GM12878 (cell line): ENCODE results near the gene PCP2. TPM values are rescaled to one million over a fixed set of nuclear protein-coding genes. Genes with fewer than 3 reads are reported as not detected.

ENCODE experiments used
- ATAC-seq: fragments of 200-7000 bp; cut with Tn5 transposase; 3 replicates; pipeline ENCODE4 v1.9.1; 2020; ENCODE audit warnings: mild to moderate bottlenecking, moderate library complexity
- BruUV-seq: library from RNA; stranded (reverse); fragments of 400-500 nt; replicated peaks from 2 replicates; lab custom pipeline; 2021; lab: Mats Ljungman, UMichigan
- CTCF ChIA-PET: fragments of 300-600 bp; sonication (Branson Sonifier 250); formaldehyde crosslinking; extraction: SDS; loops from one replicate; lab custom pipeline; 2021; ENCODE audit warnings: inconsistent platforms; lab: Yijun Ruan, JAX
- POLR2A ChIA-PET: fragments of 350-600 bp; formaldehyde crosslinking; extraction: SDS; loops from one replicate; lab custom pipeline; 2021; ENCODE audit warnings: inconsistent platforms; lab: Charles Lee
- RAD21 ChIA-PET: fragments of 300-600 bp; sonication (Branson Sonifier 250); formaldehyde crosslinking; loops from one replicate; lab custom pipeline; 2023; ENCODE audit warnings: antibody characterized with exemption; ENCODE audit not compliant: unreplicated experiment; lab: Charles Lee
- SMC1A ChIA-PET: fragments of 300-600 bp; sonication (Branson Sonifier 250); formaldehyde crosslinking; loops from one replicate; lab custom pipeline; 2023; ENCODE audit not compliant: unreplicated experiment, uncharacterized antibody; lab: Charles Lee
- DNase-seq: peaks from one replicate; pipeline ENCODE4 v3.0.0-alpha.2; 2011; ENCODE audit warnings: low read depth, low spot score
- FAIRE-seq: peaks from 3 replicates; lab custom pipeline; 2011; peaks lifted over from hg19 to GRCh38; lab: Jason Lieb, UNC
- H2AFZ ChIP-seq: 2 replicates; pipeline ENCODE4 v1.6.0; 2011; ENCODE audit warnings: low read depth, low read length, control low read depth; ENCODE audit not compliant: control insufficient read depth
- H3K27ac ChIP-seq: 2 replicates; pipeline ENCODE4 v1.5.1; 2011; ENCODE audit warnings: control low read depth; ENCODE audit not compliant: control insufficient read depth, insufficient read depth
- H3K27me3 ChIP-seq, 2 experiments: replicated peaks in 1 of 2; 2 replicates each; pipeline versions ENCODE4 v1.6.0 to v1.6.1; 2011; ENCODE audit warnings: low read length in 1 of 2; ENCODE audit not compliant: control insufficient read depth in 2 of 2, insufficient read depth in 2 of 2
- H3K36me3 ChIP-seq, 2 experiments: 2 replicates each; pipeline ENCODE4 v1.5.1; 2011; ENCODE audit warnings: low read length in 1 of 2; ENCODE audit not compliant: control insufficient read depth in 2 of 2, insufficient read depth in 2 of 2
- H3K4me1 ChIP-seq: 2 replicates; pipeline ENCODE4 v1.6.1; 2011; ENCODE audit warnings: mild to moderate bottlenecking, low read length, moderate library complexity, mixed read lengths; ENCODE audit not compliant: control insufficient read depth, insufficient read depth
- H3K4me2 ChIP-seq: 2 replicates; pipeline ENCODE4 v1.6.0; 2011; ENCODE audit warnings: control low read depth; ENCODE audit not compliant: control insufficient read depth, insufficient read depth
- H3K4me3 ChIP-seq: fragments of 200-600 bp; sonication (generic); 2 replicates; pipeline ENCODE4 v1.5.1; 2016
- H3K79me2 ChIP-seq: 2 replicates; pipeline ENCODE4 v1.6.0; 2011; ENCODE audit warnings: low read length; ENCODE audit not compliant: control insufficient read depth, insufficient read depth
- H3K9ac ChIP-seq: 2 replicates; pipeline ENCODE4 v1.8.0; 2011; ENCODE audit warnings: low read length, control low read depth, mixed read lengths; ENCODE audit not compliant: control insufficient read depth, insufficient read depth
- H3K9me3 ChIP-seq: replicated peaks from 3 replicates; pipeline ENCODE4 v1.5.1; 2011; ENCODE audit warnings: mild to moderate bottlenecking, low read length; ENCODE audit not compliant: control insufficient read depth, insufficient read depth
- H4K20me1 ChIP-seq: 2 replicates; pipeline ENCODE4 v1.6.0; 2011; ENCODE audit not compliant: control insufficient read depth, insufficient read depth
- ATF2 ChIP-seq: IDR thresholded peaks from 2 replicates; pipeline ENCODE4 v1.6.1; 2012; ENCODE audit warnings: low read length, inconsistent platforms
- BCL11A ChIP-seq: IDR thresholded peaks from 2 replicates; pipeline ENCODE4 v1.6.1; 2011; ENCODE audit warnings: low read depth, low read length
- CREB1 ChIP-seq: IDR thresholded peaks from 2 replicates; pipeline ENCODE4 v1.6.1; 2012; ENCODE audit warnings: low read depth, mild to moderate bottlenecking, inconsistent platforms
- DPF2 ChIP-seq: fragments of 450-650 bp; IDR thresholded peaks from 2 replicates; pipeline ENCODE4 v1.6.1; 2017; ENCODE audit warnings: mild to moderate bottlenecking
- ESRRA ChIP-seq: IDR thresholded peaks from 2 replicates; pipeline ENCODE4 v1.6.1; 2012; ENCODE audit warnings: mild to moderate bottlenecking, low read length, improper control_type of control experiment
- GATAD2B ChIP-seq: fragments of 450-650 bp; conservative IDR thresholded peaks from 2 replicates; pipeline ENCODE4 v1.6.1; 2017; ENCODE audit warnings: low read depth, mild to moderate bottlenecking, moderate library complexity
- HDAC6 ChIP-seq: fragments of 200-600 bp; sonication (generic); IDR thresholded peaks from one replicate; pipeline ENCODE4 v1.8.0; 2017; ENCODE audit warnings: antibody characterized with exemption; ENCODE audit not compliant: unreplicated experiment
- LARP7 ChIP-seq: fragments of 450-650 bp; IDR thresholded peaks from 2 replicates; pipeline ENCODE4 v1.6.1; 2017; ENCODE audit warnings: mild to moderate bottlenecking
- MXI1 ChIP-seq: fragments of 150-350 bp; IDR thresholded peaks from 2 replicates; pipeline ENCODE4 v1.6.1; 2011; ENCODE audit warnings: low read depth, mild to moderate bottlenecking, inconsistent platforms, low read length, improper control_type of control experiment
- MYB ChIP-seq: fragments of 150-350 bp; IDR thresholded peaks from 2 replicates; pipeline ENCODE4 v1.6.1; 2014; ENCODE audit warnings: mild to moderate bottlenecking, low read depth, low read length, borderline replicate concordance
- RFX5 ChIP-seq: IDR thresholded peaks from 2 replicates; pipeline ENCODE4 v1.6.1; 2011; ENCODE audit warnings: low read depth, low read length, improper control_type of control experiment
- RUNX3 ChIP-seq: IDR thresholded peaks from 2 replicates; pipeline ENCODE4 v1.6.1; 2012; ENCODE audit warnings: low read length, inconsistent platforms
- SMARCA5 ChIP-seq: fragments of 450-650 bp; IDR thresholded peaks from 2 replicates; pipeline ENCODE4 v1.6.1; 2017; ENCODE audit warnings: mild to moderate bottlenecking
- SP1 ChIP-seq: IDR thresholded peaks from one replicate; pipeline ENCODE4 v1.6.1; 2011; ENCODE audit warnings: low read depth, low read length
- SUPT20H ChIP-seq: IDR thresholded peaks from 2 replicates; pipeline ENCODE4 v1.6.1; 2011; ENCODE audit warnings: low read depth, mild to moderate bottlenecking, low read length, moderate library complexity, borderline replicate concordance; ENCODE audit not compliant: control insufficient read depth
- SUZ12 ChIP-seq: fragments of 200-600 bp; sonication (generic); IDR thresholded peaks from one replicate; pipeline ENCODE4 v1.6.1; 2018; ENCODE audit warnings: antibody characterized with exemption, mild to moderate bottlenecking; ENCODE audit not compliant: unreplicated experiment
- TCF3 ChIP-seq: IDR thresholded peaks from 2 replicates; pipeline ENCODE4 v1.6.1; 2012; ENCODE audit warnings: low read depth, mild to moderate bottlenecking, low read length, borderline replicate concordance; ENCODE audit not compliant: insufficient read depth
- ZBED1 ChIP-seq: IDR thresholded peaks from 2 replicates; pipeline ENCODE4 v1.6.1; 2016; ENCODE audit warnings: borderline replicate concordance
- ZNF217 ChIP-seq: fragments of 450-650 bp; IDR thresholded peaks from 2 replicates; pipeline ENCODE4 v1.6.1; 2017; ENCODE audit warnings: antibody characterized with exemption, mild to moderate bottlenecking
- ZNF622 ChIP-seq: fragments of 450-650 bp; IDR thresholded peaks from 2 replicates; pipeline ENCODE4 v1.6.1; 2017; ENCODE audit warnings: mild to moderate bottlenecking, inconsistent platforms
- WGBS: methylation state at CpG from one replicate; pipeline ENCODE4 v1.1.6; 2016; ENCODE audit warnings: low lambda C conversion rate; ENCODE audit not compliant: insufficient replicate concordance, insufficient coverage; ENCODE audit errors: missing lambda C conversion rate; 5-methylcytosine and 5-hydroxymethylcytosine counted together
- in situ Hi-C: fragments of 300-500 bp; cut with MboI; formaldehyde crosslinking; loops from 9 replicates; pipeline ENCODE4 v1.14.3; 2018; ENCODE audit warnings: mixed read lengths
- intact Hi-C: fragments of 100-400 bp; cut with micrococcal nuclease; formaldehyde crosslinking; loops from one replicate; pipeline ENCODE4 v1.14.2; 2022; ENCODE audit not compliant: unreplicated experiment
- polyA plus RNA-seq, 11 experiments: library from polyadenylated mRNA; depleted of rRNA in 4 of 11; unstranded in 6 of 11; stranded (reverse) in 5 of 11; fragments of >200 nt; fragmentation: Nextera tagmentation in 4 of 11; fragmentation: Illumina TruSeq in 1 of 11; extraction: Ambion mirVana in 4 of 11; extraction: Trizol in 1 of 11; gene quantifications; 1 replicate in 1 of 11; 2 replicates in 10 of 11; pipeline versions ENCODE4 v1.2.1 to v1.2.3, GENCODE V29; 2011 to 2016; ENCODE audit warnings: inconsistent platforms in 2 of 11, missing spikeins in 2 of 11, low read depth in 1 of 11
- total RNA-seq, 4 experiments: library from RNA; depleted of rRNA in 3 of 4; stranded (reverse); fragments of >200 nt in 3 of 4; fragmentation: Illumina TruSeq in 1 of 4; extraction: Trizol in 1 of 4; gene quantifications; 2 replicates each; pipeline versions ENCODE4 v1.2.1 to v1.2.3, GENCODE V29; 2013 to 2021

Gene PCP2
- total and polyA plus RNA-seq, 10 of the 15 experiments (the other 5 are each of a cell fraction or from before 2014, with no cell fraction given) = 0.10 to 0.62 (median 0.31) TPM; not detected in 5

GRCh38 chr19:7595466-7596133, 37.9 kb downstream of the PCP2 start, which contains the start of gene CAMSAP3:
Gene CAMSAP3, plus strand, starts transcription at chr19:7595863. Its CDS starts 140 bp downstream, at chr19:7596003.
- H3K79me2 ChIP-seq = no peaks in the 10 kb centered on the region
- no peaks in the 10 kb centered on the region for H4K20me1 ChIP-seq
- no TSS peak for BruUV-seq
- H3K27ac ChIP-seq = no peak within 1 kb of the TSS
- RAD21 ChIA-PET = no interaction called here
- WGBS = 3% methylated on average over 48 of the region's 78 CpGs
- no peak for FAIRE-seq
- CTCF ChIA-PET = interaction anchor here (1.7 to 4.7 kb wide), 3 partner anchors 27 to 241 kb away, joined by 4 to 30 read pairs (median 9); no protein-coding TSS in a partner anchor
- no peak for TF ChIP-seq RFX5
- no peak for TF ChIP-seq SP1
- TF ChIP-seq LARP7 = 0 out of 2 replicates have a peak, but pooled peaks have one; percentile 33
- TF ChIP-seq SUZ12 = no peak
- no peak for TF ChIP-seq ZNF217
- no peak for TF ChIP-seq ESRRA
- 0 out of 2 replicates have a peak, but pooled peaks have one; percentile 15 for TF ChIP-seq DPF2
- no peak for TF ChIP-seq ZNF622
- TF ChIP-seq MYB = no peak
- TF ChIP-seq MXI1 = no peak
- no peak for TF ChIP-seq CREB1
- TF ChIP-seq HDAC6 = no peak
- 0 out of 2 replicates have a peak, but pooled peaks have one; percentile 11 for TF ChIP-seq TCF3
- no peak for TF ChIP-seq ZBED1
- peak; percentile 22; the same call in 1 of the 2 replicates for TF ChIP-seq SMARCA5
- no peak for TF ChIP-seq BCL11A
- no peak for TF ChIP-seq RUNX3
- no peak for TF ChIP-seq ATF2
- TF ChIP-seq GATAD2B = 0 out of 2 replicates have a peak, but pooled peaks have one; percentile 25
- no peak for TF ChIP-seq SUPT20H
- H3K9me3 ChIP-seq = no peaks in the 10 kb centered on the region
- peak within 1 kb of the TSS; percentile 28 for H2AFZ ChIP-seq
- peak within 1 kb of the TSS; percentile 62 for H3K4me2 ChIP-seq
- POLR2A ChIA-PET = interaction anchor here (1.3 kb wide), 1 partner anchor 10 kb away, joined by 3 read pairs; no protein-coding TSS in a partner anchor
- H3K36me3 ChIP-seq = no peaks in the 10 kb centered on the region
- SMC1A ChIA-PET = no interaction called here
- intact Hi-C loops = no loop called here
- H3K4me1 ChIP-seq = no peaks in the 10 kb centered on the region; the same call in 1 of the 2 replicates
- ATAC-seq = peak; percentile 66
- in situ Hi-C loops = no loop called here
- no peak within 1 kb of the TSS for H3K9ac ChIP-seq
- peaks cover 0 to 2% of the 10 kb centered on the region in 2 experiments; a peak in 1 of 4 replicates for H3K27me3 ChIP-seq
- H3K4me3 ChIP-seq = peak within 1 kb of the TSS; percentile 77
- no peak for DNase-seq
